HG03442 (cell line): ENCODE measurements around the gene OR2C1.

Experiments used
- ATAC-seq: cut with Tn5 transposase; IDR thresholded peaks from one replicate; pipeline ENCODE4 v1.9.1; 2021; ENCODE audit warnings: mild to moderate bottlenecking, moderate library complexity; ENCODE audit not compliant: unreplicated experiment

OR2C1 gene

GRCh38 chr16:3389663-3390338, 34.1 kb downstream of the OR2C1 start:
- ATAC-seq: no peak

DNA sequence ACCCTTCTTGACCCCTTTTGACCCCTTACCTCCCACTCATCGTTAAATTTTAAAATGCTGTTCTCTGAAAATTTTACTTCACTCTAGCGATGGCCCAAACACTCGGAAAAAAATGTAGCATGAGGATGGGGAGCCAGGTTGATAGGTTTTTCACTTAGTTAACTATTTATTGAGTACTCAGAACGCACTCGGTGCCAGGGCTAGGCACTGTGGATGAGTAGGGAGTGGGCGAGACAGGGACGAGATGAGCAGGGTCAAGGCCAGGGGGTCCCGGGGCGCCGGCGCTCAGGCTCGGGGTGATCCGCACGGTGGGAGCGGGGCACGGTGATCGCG, 44.7 kb downstream of the OR2C1 start:
- no peak for ATAC-seq

GRCh38 chr16:3400779-3401688, 45.3 kb downstream of the OR2C1 start, which contains the start of the genes ZNF174 and ZSCAN32:
TSS of gene ZNF174 (plus strand) at chr16:3401215. CDS start at chr16:3402005, 790 bp downstream.
TSS of gene ZSCAN32 (minus strand) at chr16:3401004. CDS start at chr16:3397557, 3,447 bp downstream.
- ATAC-seq: peak; percentile 96

DNA sequence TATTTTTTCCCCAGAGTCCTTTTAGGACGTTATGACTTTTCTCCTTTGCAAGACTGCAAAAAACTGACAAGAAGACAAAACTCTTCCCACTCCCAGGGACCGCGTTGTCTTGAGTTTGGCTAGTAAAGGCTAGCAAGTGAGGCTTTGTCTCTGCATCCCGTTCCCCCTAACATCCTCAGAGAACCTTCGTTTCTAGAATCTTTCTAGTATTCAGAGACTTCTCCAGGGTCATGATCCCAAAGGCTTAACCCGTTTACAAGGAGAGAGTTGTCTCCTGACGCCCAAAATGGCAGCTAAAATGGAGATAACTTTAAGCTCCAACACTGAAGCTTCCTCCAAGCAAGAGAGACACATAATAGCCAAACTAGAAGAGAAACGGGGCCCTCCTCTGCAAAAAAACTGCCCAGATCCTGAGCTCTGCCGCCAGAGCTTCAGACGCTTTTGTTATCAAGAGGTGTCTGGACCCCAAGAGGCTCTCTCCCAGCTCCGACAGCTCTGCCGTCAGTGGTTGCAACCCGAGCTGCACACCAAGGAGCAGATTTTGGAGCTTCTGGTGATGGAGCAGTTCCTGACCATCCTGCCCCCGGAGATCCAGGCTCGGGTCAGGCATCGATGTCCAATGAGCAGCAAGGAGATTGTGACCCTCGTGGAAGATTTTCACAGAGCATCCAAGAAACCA, 46.2 kb downstream of the OR2C1 start:
- no peak for ATAC-seq
